NB4 (cell line): ENCODE results near the gene ARHGAP23.

Experiments
- CTCF ChIP-seq: IDR thresholded peaks from one replicate; pipeline ENCODE4 v1.5.1; 2012; ENCODE audit warnings: low read depth, low read length
- TF ChIP-seq, protein P1 (sequence below): IDR thresholded peaks from 2 replicates; pipeline ENCODE4 v1.6.1; 2011; ENCODE audit warnings: low read depth, low read length

DNA sequence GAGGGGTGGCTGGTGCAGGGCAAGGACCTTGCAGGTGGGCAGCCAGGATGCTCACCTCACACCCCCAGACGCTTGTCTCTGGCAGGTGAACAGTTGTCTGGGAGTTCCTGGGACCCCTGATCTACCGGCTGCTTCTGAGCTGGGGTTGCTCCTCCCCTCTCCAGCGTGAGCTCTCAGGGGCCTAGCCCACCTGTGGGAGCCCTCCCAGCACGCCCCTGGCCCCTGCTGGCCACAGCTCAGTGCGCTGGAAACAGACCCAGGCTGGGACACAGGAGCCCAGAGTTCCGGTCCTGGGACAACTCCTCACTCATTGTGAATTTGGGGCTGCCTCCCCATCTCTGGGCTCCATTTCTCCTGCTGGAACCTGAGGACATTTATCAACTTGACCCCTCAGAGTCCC lies 30.3 kb downstream of the ARHGAP23 start:
- no peak for TF ChIP-seq CTCF
- TF ChIP-seq, protein P1, sequence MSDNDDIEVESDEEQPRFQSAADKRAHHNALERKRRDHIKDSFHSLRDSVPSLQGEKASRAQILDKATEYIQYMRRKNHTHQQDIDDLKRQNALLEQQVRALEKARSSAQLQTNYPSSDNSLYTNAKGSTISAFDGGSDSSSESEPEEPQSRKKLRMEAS, result no peak
